H54 (cell line): Measurements from ENCODE around the gene MYO1D.
"Not testable (repeated sequence)": the region's sequence is repeated elsewhere in the genome, so short reads cannot be mapped to it uniquely, and the experiment has no call there.

ENCODE experiments used
- DNase-seq: peaks from one replicate; pipeline ENCODE4 v3.0.0; 2011; ENCODE audit warnings: low spot score, mixed read lengths; ENCODE audit not compliant: insufficient read length
- FAIRE-seq: peaks from 3 replicates; lab custom pipeline; 2011; peaks lifted over from hg19 to GRCh38; lab: Jason Lieb, UNC
- POLR2A ChIP-seq: IDR thresholded peaks from 2 replicates; pipeline ENCODE4 v1.6.1; 2011; ENCODE audit warnings: low read depth, mild to moderate bottlenecking, low read length

MYO1D gene

GRCh38 chr17:32909787-32910369 is 33.0 kb upstream of the MYO1D start:
- TF ChIP-seq POLR2A = no peak
- FAIRE-seq (no peak), DNase-seq (peak; percentile 26)

- no peak for TF ChIP-seq POLR2A
- FAIRE-seq (no peak), DNase-seq (no peak)
These were observed 30.7 kb upstream of the MYO1D start for GRCh38 chr17:32907583-32907982.

DNA sequence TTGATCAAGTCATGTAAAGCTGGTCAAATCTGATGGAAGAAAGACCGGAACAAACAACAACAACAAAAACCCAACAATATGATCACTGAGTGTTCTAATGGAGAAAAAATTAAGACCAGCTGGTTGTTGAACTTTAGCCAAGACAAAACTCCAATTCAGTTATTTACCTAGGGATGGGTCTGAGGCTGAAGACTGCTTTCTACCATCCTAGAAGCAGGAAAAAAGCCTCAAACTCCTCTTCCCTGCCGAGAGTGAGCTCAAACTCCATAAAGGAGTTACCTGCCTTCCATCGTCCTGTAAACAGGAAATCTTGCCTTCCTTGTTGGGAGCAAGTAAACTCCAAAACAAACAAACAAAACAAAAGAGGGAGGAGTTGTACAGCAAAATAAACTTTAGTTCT is 28.0 kb upstream of the MYO1D start:
- no peak for TF ChIP-seq POLR2A

DNA sequence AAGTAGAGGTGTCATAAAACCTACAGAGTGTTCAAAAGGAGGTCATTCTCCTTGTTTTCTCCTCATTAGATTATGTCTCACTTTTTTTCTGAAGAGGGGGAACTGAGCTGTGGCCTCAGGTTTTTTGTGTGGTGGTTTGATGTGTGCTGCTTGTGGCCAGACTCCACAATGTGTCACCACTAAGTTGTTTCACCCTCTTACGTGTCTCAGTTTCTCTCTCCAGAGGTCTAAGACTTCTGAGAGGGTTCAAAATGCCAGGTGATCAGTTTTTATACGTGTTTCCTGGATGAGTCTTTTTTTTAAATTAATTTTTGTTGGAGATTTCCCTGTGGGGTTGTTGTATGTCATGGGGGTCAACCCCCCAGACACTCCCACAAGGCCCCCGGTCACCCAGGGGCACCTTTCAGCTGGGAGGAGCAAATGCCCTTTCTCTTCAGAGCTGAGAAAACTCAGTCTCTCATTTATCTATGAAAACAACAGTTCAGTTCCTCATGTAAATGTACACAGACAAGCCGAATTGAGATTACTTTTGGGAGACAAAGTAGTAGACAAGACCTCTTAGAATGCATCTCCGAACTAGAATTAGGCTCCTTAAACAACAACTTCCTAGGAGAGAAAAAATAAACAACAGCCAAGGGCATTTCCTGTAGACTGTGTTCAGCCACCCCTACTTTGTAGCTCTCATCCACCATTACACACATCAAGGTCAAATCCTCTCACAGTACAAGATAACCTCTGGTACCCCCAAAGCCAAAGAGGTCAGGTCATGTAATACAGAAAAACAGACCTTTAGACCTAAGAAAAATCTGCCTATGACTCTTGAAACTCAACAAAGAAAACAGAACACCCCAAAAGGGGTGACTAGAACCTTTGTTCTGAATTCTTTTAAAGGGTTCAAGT is 27.1 kb upstream of the MYO1D start:
- DNase-seq (no peak), FAIRE-seq (no peak)
- TF ChIP-seq POLR2A = no peak

More for the DNA sequence above, 28.0 kb upstream of the MYO1D start:
- FAIRE-seq (no peak), DNase-seq (no peak)

DNA sequence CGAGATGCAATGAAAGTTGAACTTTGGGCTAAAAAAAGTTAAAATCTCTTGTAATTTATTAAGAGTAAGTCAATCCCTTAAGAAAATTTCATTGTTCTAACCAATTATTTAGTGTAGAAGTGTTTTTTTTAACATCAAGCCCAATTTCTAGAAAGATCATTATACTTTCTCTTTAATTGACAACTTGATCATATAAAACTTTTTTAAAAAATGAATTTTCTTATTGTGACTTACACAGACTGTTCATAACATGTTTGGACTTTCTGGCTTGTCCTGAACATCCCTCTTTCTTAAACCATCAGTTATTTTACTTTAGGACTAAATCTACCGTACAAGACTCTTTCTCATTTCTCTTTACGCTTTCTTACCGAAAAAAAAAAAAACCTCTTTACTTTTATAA is 24.8 kb upstream of the MYO1D start:
- FAIRE-seq = no peak
- no peak for DNase-seq
- no peak for TF ChIP-seq POLR2A

GRCh38 chr17:32899236-32900013 is 22.5 kb upstream of the MYO1D start:
- DNase-seq (no peak), FAIRE-seq (no peak)
- no peak for TF ChIP-seq POLR2A

GRCh38 chr17:32896647-32897258 is 19.8 kb upstream of the MYO1D start:
- DNase-seq = no peak
- FAIRE-seq = no peak

DNA sequence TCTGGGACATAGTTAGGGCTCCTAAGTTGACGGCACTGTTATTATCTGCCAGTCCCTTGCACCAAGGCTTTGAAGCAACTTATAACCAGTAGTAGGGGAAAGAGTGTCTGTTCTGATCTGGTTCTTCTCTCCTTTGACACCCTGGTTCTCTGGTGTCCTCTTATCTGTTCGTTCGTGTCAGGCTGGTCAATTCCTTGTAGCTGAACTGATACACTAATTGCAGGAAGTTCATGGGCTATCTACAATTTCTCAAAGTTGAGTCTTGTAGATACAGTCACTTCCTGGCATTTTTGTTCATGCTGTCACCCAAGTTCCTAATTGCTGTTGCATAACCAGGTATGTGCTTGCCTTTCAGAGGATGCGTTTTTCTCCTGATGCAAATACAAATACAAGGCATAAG is 17.3 kb upstream of the MYO1D start:
- no peak for TF ChIP-seq POLR2A
- no peak for FAIRE-seq
- no peak for DNase-seq

More at GRCh38 chr17:32896647-32897258, 19.8 kb upstream of the MYO1D start:
- no peak for TF ChIP-seq POLR2A

DNA sequence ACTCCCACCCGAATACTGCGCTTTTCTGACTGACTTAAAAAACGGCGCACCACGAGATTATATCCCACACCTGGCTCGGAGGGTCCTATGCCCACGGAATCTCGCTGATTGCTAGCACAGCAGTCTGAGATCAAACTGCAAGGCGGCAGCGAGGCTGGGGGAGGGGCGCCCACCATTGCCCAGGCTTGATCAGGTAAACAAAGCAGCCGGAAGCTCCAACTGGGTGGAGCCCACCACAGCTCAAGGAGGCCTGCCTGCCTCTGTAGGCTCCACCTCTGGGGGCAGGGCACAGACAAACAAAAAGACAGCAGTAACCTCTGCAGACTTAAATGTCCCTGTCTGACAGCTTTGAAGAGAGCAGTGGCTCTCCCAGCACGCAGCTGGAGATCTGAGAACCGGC is 10.5 kb upstream of the MYO1D start:
- FAIRE-seq = not testable (repeated sequence)

GRCh38 chr17:32886951-32887350 is 10.0 kb upstream of the MYO1D start:
- FAIRE-seq, DNase-seq: not testable (repeated sequence)

More for the DNA sequence above, 10.5 kb upstream of the MYO1D start:
- not testable (repeated sequence) for DNase-seq

GRCh38 chr17:32882734-32883133 is 5.8 kb upstream of the MYO1D start:
- no peak for FAIRE-seq
- TF ChIP-seq POLR2A = no peak
- no peak for DNase-seq

DNA sequence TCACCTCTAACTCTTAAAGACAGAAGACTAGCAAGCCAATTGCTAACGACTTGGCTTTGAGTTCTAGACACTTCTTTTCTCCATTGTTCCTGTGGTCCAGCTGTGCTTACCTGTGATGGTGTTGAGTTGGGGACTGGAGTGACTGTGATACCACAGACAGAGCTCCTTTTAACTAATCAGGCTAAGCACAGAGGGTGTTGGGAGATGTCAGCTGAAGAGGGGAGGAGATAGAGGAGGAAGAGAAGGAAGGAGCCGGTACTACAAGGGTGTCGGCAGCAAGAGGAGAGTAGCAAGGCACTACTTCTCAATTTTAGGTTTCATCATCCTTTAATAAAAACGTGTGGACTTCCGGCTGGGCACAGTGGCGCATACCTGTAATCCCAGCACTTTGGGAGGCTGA is 5.1 kb upstream of the MYO1D start:
- no peak for FAIRE-seq
- TF ChIP-seq POLR2A = no peak

GRCh38 chr17:32880671-32881453 is 3.9 kb upstream of the MYO1D start:
- FAIRE-seq = no peak
- DNase-seq = no peak
- no peak for TF ChIP-seq POLR2A

More for the DNA sequence above, 5.1 kb upstream of the MYO1D start:
- DNase-seq = no peak
